ENCODE data around the gene HOXD13.

Gene HOXD13

DNA sequence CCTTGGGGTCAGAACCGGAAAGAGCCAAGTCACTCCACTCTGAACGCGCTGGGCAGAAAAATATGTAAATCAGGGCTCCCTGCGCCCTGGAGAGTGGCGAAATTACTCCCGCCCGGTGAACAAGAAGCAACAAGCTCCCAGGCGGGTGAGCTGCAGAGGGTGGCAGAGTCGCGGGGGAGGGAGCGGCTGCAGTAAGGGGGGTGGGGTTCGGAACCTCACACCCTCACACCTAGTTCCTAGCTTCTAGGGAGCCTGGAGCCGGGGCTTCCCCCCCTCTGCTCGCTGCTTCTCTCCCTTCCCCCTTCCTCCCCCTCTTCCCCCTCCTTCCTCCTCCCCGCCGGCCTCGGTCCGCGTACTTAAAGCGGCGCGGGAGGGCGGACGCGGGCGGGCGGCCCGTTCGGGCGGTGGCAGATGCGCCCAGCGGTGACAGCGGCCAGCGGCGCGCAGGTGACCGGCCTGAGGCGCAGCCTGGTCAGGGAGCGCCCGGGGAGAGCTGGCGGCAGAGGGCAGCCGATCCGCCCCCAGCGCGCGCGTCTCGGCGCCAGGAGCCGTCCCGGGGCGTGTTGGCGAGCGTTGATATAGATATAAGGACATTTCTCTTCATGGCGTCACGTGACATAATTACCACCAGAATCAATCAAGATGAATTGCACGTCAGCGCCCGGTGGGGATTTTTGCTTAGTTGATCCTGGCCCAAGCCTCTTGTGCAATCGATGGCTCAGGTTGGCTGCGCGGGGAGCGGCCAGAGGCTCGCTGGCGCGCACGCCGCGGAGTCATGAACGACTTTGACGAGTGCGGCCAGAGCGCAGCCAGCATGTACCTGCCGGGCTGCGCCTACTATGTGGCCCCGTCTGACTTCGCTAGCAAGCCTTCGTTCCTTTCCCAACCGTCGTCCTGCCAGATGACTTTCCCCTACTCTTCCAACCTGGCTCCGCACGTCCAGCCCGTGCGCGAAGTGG is 14.3 kb downstream of the HOXD13 start, which contains the start of gene HOXD11:
TSS of gene HOXD11 (plus strand) at position 700 of the 959 bp plus-strand sequence. CDS start at position 776, 76 bp downstream.
- Histone ChIP-seq H3K27ac (ENCODE audit: low read depth in 2 of 2, low read length in 2 of 2) (peak within 1 kb of the TSS; percentile 38 to 73), H3K4me1 (ENCODE audit: control insufficient read depth in 2 of 2, insufficient read depth in 2 of 2, low read length in 2 of 2) (peaks cover 0 to 5% of the 10 kb centered on the region in 2 donors), H3K9ac (ENCODE audit: low read depth in 1 of 2, low read length in 2 of 2) (peak within 1 kb of the TSS in 1 of 2 donors; percentile 32), H3K36me3 (ENCODE audit: control insufficient read depth in 2 of 2, insufficient read depth in 2 of 2, low read length in 2 of 2) (no peaks in the 10 kb centered on the region), H3K4me3 (ENCODE audit: low read length in 2 of 2) (peak within 1 kb of the TSS; percentile 48 to 57), H3K27me3 (ENCODE audit: control insufficient read depth in 2 of 2, insufficient read depth in 2 of 2, low read length in 2 of 2) (peaks cover 64 to 83% of the 10 kb centered on the region in 2 donors), H3K9me3 (ENCODE audit: control insufficient read depth in 2 of 2, low read length in 2 of 2) (no peaks in the 10 kb centered on the region)

DNA sequence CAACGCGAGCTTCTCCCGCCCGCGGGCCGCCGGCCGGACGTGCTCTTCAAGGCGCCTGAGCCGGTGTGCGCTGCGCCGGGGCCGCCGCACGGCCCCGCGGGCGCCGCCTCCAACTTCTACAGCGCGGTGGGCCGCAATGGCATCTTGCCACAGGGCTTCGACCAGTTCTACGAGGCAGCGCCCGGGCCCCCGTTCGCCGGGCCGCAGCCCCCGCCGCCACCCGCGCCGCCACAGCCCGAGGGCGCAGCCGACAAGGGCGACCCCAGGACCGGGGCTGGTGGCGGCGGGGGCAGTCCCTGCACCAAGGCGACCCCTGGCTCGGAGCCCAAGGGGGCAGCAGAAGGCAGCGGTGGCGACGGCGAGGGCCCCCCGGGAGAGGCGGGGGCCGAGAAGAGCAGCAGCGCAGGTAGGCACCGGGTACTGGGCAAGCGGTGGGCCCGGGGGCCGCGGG is 15.2 kb downstream of the HOXD13 start:
- H3K9me3 ChIP-seq (ENCODE audit: control insufficient read depth in 2 of 2, low read length in 2 of 2): no peaks in the 10 kb centered on the region
- H3K36me3 ChIP-seq (ENCODE audit: control insufficient read depth in 2 of 2, insufficient read depth in 2 of 2, low read length in 2 of 2): no peaks in the 10 kb centered on the region
- no peak overlapping the region for H3K27ac ChIP-seq (ENCODE audit: low read depth in 2 of 2, low read length in 2 of 2)
- no peak overlapping the region for H3K4me3 ChIP-seq (ENCODE audit: low read length in 2 of 2)
- no peak overlapping the region for H3K9ac ChIP-seq (ENCODE audit: low read depth in 1 of 2, low read length in 2 of 2)
- peaks cover 0 to 5% of the 10 kb centered on the region in 2 donors for H3K4me1 ChIP-seq (ENCODE audit: control insufficient read depth in 2 of 2, insufficient read depth in 2 of 2, low read length in 2 of 2)
- peaks cover 65 to 88% of the 10 kb centered on the region in 2 donors for H3K27me3 ChIP-seq (ENCODE audit: control insufficient read depth in 2 of 2, insufficient read depth in 2 of 2, low read length in 2 of 2)

DNA sequence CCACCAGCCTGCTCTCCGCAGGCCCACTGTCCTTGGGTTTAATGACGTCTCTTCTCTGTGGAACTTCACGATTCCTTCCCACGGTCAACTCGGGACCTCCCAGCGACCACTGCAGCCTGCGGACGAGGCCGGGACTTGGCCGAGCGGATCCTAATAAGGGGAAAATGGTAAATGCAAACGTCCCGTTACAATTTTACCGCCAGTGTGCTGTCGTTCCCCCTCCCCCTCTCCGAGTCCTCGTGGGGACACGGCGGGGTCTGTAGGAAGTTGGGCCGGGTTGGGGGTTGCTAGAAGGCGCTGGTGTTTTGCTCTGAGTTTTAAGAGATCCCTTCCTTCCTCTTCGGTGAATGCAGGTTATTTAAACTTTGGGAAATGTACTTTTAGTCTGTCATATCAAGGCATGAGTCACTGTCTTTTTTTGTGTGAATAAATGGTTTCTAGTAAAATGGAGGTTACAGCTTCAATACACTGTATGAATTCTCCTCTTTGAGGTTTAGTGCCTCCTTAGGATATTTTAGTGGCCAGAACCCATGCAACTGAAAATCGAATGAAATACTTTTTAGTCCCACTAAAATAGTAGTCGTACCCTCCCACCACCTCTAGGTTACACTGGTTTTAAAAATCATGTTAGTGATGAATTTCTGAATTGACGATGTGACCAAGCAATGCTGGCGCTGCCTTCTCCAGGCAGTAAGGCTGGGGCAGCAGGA is 16.8 kb downstream of the HOXD13 start:
- no peak overlapping the region for H3K27ac ChIP-seq (ENCODE audit: low read depth in 2 of 2, low read length in 2 of 2)
- H3K27me3 ChIP-seq (ENCODE audit: control insufficient read depth in 2 of 2, insufficient read depth in 2 of 2, low read length in 2 of 2): peaks cover 67 to 87% of the 10 kb centered on the region in 2 donors
- H3K9me3 ChIP-seq (ENCODE audit: control insufficient read depth in 2 of 2, low read length in 2 of 2): no peaks in the 10 kb centered on the region
- H3K9ac ChIP-seq (ENCODE audit: low read depth in 1 of 2, low read length in 2 of 2): no peak overlapping the region
- H3K4me3 ChIP-seq (ENCODE audit: low read length in 2 of 2): no peak overlapping the region
- no peaks in the 10 kb centered on the region for H3K36me3 ChIP-seq (ENCODE audit: control insufficient read depth in 2 of 2, insufficient read depth in 2 of 2, low read length in 2 of 2)
- H3K4me1 ChIP-seq (ENCODE audit: control insufficient read depth in 2 of 2, insufficient read depth in 2 of 2, low read length in 2 of 2): peaks cover 0 to 5% of the 10 kb centered on the region in 2 donors

DNA sequence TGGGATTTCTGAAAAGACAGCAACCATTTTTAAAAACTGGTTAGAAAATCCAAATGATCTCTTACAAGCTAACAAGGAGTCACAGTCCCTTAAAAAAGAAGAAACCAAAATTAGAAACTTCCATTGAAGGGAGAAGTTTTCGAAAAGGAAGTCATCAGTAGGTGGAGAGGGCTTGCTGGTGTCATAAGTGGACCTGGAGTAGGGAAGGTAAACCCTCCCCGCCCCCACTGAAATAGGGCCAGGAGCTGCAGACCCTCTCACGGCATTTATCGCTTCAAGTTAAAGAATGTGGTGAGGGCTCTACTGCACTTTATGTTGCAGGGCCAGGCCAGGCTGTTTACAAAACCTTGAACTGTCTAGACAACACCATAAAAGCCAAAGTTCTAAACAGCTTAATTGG is 17.4 kb downstream of the HOXD13 start:
- no peak overlapping the region for H3K27ac ChIP-seq (ENCODE audit: low read depth in 2 of 2, low read length in 2 of 2)
- peaks cover 0 to 5% of the 10 kb centered on the region in 2 donors for H3K4me1 ChIP-seq (ENCODE audit: control insufficient read depth in 2 of 2, insufficient read depth in 2 of 2, low read length in 2 of 2)
- H3K4me3 ChIP-seq (ENCODE audit: low read length in 2 of 2): no peak overlapping the region
- H3K27me3 ChIP-seq (ENCODE audit: control insufficient read depth in 2 of 2, insufficient read depth in 2 of 2, low read length in 2 of 2): peaks cover 66 to 87% of the 10 kb centered on the region in 2 donors
- H3K36me3 ChIP-seq (ENCODE audit: control insufficient read depth in 2 of 2, insufficient read depth in 2 of 2, low read length in 2 of 2): no peaks in the 10 kb centered on the region
- H3K9ac ChIP-seq (ENCODE audit: low read depth in 1 of 2, low read length in 2 of 2): no peak overlapping the region
- no peaks in the 10 kb centered on the region for H3K9me3 ChIP-seq (ENCODE audit: control insufficient read depth in 2 of 2, low read length in 2 of 2)

DNA sequence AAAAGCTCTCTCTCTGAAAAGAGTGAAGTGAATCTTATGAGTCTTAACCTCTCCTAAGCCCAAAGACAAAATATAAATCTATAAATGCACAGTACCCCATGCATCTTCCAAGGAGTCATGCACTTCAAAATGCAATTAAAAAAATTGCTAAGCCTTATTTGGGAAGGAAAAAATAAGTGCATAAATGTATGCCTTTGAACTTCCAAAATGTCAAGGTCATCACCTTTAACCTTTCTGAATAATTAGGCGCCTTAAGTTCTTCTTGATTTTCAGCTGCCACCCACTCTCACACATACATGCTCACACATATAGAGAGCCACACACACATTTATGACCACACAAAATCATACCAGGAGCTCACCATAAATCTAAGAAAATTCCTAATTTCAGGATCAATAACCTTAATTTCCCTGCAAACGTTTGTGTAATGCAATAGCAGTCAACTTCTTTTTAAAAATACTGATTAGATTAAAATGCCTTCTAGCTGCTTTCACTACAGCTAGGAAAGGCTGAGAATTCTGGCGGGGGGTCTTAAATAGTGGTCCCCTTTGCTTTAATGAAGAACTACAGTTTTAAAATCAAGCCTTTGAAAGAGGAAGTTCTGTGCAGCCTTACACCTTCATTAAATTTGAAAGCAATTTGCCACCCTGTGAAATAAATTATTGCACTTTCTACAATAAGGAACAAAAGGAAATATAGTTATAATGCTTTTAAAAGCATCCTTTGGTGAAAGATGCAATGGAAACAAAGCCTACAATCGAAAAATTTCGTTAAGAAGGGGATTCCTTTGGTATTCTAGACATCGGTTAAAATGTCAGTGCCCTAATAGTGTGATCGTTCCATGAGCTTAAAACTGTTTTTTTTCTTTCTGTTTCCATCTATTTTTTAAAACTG is 18.1 kb downstream of the HOXD13 start:
- no peak overlapping the region for H3K4me3 ChIP-seq (ENCODE audit: low read length in 2 of 2)
- H3K9ac ChIP-seq (ENCODE audit: low read depth in 1 of 2, low read length in 2 of 2): no peak overlapping the region
- no peak overlapping the region for H3K27ac ChIP-seq (ENCODE audit: low read depth in 2 of 2, low read length in 2 of 2)
- no peaks in the 10 kb centered on the region for H3K9me3 ChIP-seq (ENCODE audit: control insufficient read depth in 2 of 2, low read length in 2 of 2)
- no peaks in the 10 kb centered on the region for H3K36me3 ChIP-seq (ENCODE audit: control insufficient read depth in 2 of 2, insufficient read depth in 2 of 2, low read length in 2 of 2)
- peaks cover 66 to 83% of the 10 kb centered on the region in 2 donors for H3K27me3 ChIP-seq (ENCODE audit: control insufficient read depth in 2 of 2, insufficient read depth in 2 of 2, low read length in 2 of 2)
- peaks cover 0 to 5% of the 10 kb centered on the region in 2 donors for H3K4me1 ChIP-seq (ENCODE audit: control insufficient read depth in 2 of 2, insufficient read depth in 2 of 2, low read length in 2 of 2)

DNA sequence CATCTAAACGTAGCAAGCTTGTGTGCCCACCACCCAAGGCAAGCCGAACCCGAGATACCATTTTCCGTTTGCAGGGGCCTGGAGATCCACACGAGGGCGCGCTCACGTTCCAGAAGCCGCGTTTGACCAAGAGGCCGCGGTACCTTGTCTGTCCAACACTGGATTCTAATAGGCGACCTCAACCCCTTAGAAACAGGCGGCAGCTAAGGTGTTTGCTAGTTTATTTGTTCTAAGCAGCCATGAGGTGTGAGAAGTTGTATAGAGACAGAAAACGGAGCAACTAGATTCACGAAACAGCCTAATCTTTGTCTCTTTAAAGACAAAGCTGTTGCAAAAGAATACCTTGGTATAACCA is 18.8 kb downstream of the HOXD13 start:
- H3K9ac ChIP-seq (ENCODE audit: low read depth in 1 of 2, low read length in 2 of 2): no peak overlapping the region
- peaks cover 66 to 83% of the 10 kb centered on the region in 2 donors for H3K27me3 ChIP-seq (ENCODE audit: control insufficient read depth in 2 of 2, insufficient read depth in 2 of 2, low read length in 2 of 2)
- peaks cover 0 to 5% of the 10 kb centered on the region in 2 donors for H3K4me1 ChIP-seq (ENCODE audit: control insufficient read depth in 2 of 2, insufficient read depth in 2 of 2, low read length in 2 of 2)
- no peak overlapping the region for H3K4me3 ChIP-seq (ENCODE audit: low read length in 2 of 2)
- no peaks in the 10 kb centered on the region for H3K9me3 ChIP-seq (ENCODE audit: control insufficient read depth in 2 of 2, low read length in 2 of 2)
- H3K27ac ChIP-seq (ENCODE audit: low read depth in 2 of 2, low read length in 2 of 2): no peak overlapping the region
- H3K36me3 ChIP-seq (ENCODE audit: control insufficient read depth in 2 of 2, insufficient read depth in 2 of 2, low read length in 2 of 2): no peaks in the 10 kb centered on the region

DNA sequence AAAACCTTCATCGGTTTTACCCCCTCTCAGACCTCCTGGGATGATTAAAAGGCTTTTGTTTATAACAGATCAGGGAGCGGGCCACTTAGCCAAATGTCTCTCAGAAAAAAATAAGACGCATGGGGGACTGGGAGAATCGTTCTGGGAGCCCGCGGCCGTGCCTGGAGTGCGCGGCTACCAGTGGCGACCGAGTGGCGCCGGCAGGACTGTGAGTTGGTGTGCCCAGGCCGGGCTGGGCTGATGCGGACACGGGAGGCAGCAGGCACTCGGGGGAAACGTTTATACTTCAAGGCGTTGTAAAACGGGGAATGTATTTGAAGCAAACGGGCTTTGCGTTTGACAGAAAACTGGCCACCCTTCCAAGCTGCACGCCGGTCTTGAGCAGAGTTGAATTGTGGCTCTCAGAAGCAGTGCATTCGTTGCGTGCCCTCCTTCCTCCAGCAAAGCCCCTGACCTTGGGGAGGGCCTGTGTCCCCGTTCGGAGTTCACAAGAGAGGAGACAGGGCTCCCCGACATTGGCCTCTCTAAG is 19.4 kb downstream of the HOXD13 start:
- no peak overlapping the region for H3K9ac ChIP-seq (ENCODE audit: low read depth in 1 of 2, low read length in 2 of 2)

DNA sequence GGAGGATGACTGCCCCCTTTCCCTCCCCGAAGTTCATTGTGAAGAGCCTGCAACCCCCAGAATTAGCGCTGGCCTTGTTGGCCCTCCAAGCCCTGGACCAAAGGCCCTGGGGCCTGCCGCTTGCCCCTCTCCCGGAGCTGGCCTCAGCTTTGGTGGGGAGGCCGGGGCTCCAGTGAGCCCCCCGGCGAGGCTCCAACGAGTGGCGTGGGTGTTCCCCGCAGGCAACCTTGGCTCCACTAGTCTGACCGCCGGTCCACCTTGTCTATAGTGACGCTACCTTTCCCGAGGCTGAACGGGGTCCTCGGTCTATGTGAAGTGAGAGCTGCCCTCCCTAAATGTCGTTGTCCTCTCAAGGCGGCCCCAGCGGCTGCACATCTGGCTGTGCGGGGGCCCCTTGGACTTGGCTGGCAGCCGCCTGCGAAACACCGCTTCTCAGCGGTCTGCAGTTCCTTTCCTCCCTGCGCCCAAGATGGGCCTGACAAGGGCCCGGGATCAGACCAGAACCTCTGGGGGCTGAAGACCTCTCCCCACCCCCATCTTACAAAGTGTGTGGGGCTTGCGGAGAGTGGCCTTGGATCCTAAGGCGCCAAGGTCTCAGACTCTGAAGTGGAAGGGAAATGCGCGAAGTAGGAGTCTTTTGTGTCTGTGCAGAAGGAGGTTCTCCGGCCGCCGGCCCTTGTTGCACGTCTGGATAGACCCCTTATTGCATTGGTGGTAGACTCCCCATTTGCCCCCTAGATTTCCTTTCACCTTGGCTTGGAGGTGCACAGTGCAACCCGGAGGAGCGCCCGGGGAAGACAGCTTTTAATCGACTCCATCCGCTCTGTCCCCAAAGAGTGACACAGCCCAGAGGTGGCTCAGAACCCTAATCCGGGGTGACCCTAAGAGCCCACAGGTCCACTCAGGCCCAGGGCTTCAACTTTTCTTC is 20.1 kb downstream of the HOXD13 start:
- peaks cover 0 to 2% of the 10 kb centered on the region in 2 donors for H3K4me1 ChIP-seq (ENCODE audit: control insufficient read depth in 2 of 2, insufficient read depth in 2 of 2, low read length in 2 of 2)
- H3K27ac ChIP-seq (ENCODE audit: low read depth in 2 of 2, low read length in 2 of 2): no peak overlapping the region
- peaks cover 75 to 84% of the 10 kb centered on the region in 2 donors for H3K27me3 ChIP-seq (ENCODE audit: control insufficient read depth in 2 of 2, insufficient read depth in 2 of 2, low read length in 2 of 2)
- H3K4me3 ChIP-seq (ENCODE audit: low read length in 2 of 2): no peak overlapping the region
- H3K9me3 ChIP-seq (ENCODE audit: control insufficient read depth in 2 of 2, low read length in 2 of 2): no peaks in the 10 kb centered on the region
- H3K9ac ChIP-seq (ENCODE audit: low read depth in 1 of 2, low read length in 2 of 2): no peak overlapping the region
- H3K36me3 ChIP-seq (ENCODE audit: control insufficient read depth in 2 of 2, insufficient read depth in 2 of 2, low read length in 2 of 2): no peaks in the 10 kb centered on the region

More for the DNA sequence above, 19.4 kb downstream of the HOXD13 start:
- no peak overlapping the region for H3K27ac ChIP-seq (ENCODE audit: low read depth in 2 of 2, low read length in 2 of 2)
- peaks cover 0 to 5% of the 10 kb centered on the region in 2 donors for H3K4me1 ChIP-seq (ENCODE audit: control insufficient read depth in 2 of 2, insufficient read depth in 2 of 2, low read length in 2 of 2)
- peaks cover 72 to 85% of the 10 kb centered on the region in 2 donors for H3K27me3 ChIP-seq (ENCODE audit: control insufficient read depth in 2 of 2, insufficient read depth in 2 of 2, low read length in 2 of 2)
- H3K4me3 ChIP-seq (ENCODE audit: low read length in 2 of 2): no peak overlapping the region
- H3K36me3 ChIP-seq (ENCODE audit: control insufficient read depth in 2 of 2, insufficient read depth in 2 of 2, low read length in 2 of 2): no peaks in the 10 kb centered on the region
- no peaks in the 10 kb centered on the region for H3K9me3 ChIP-seq (ENCODE audit: control insufficient read depth in 2 of 2, low read length in 2 of 2)

Measured in mucosa of rectum (tissue), 2 donors.